ENCODE data around the gene OR3A1. TPM values are rescaled to one million over a fixed set of nuclear protein-coding genes. Genes with fewer than 3 reads are reported as not detected.

OR3A1 gene
- total RNA-seq (2022; extraction: Qiagen RNA extraction; ENCODE audit: low read depth): not detected in 5 replicates

DNA sequence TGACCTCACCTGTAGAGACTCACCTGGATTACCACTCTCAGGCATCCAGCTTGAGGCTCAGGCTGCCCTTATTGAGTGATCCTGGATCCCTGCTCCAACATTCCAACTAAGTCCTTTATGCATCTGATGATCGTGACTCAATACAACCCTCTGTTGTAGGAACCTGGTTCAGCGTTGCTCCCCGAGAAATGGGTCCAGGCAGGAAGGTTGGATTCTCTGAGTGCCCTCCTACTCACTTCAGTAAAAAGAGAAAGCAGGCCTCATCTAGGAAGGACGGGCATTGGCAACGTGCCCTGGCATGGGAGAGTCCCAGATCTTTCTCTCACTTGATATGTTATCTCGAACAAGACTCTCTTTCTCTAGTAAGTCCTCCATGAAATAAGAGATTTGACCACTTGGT is at the start of gene OR3A1:
Gene OR3A1, minus strand, starts transcription at position 101 of the 400 bp plus-strand sequence. CDS start 5,778 bp downstream, outside the sequence.

Other genes starting within 250 kb of the OR3A1 start
- not detected in 5 replicates for gene OR1D5, start 234.8 kb downstream of the OR3A1 start, total RNA-seq (2022; extraction: Qiagen RNA extraction; ENCODE audit: low read depth)
- not detected in 5 replicates for gene OR1D2, start 193.9 kb downstream of the OR3A1 start, total RNA-seq (2022; extraction: Qiagen RNA extraction; ENCODE audit: low read depth)
- gene OR1G1, start 170.8 kb downstream of the OR3A1 start, total RNA-seq (2022; extraction: Qiagen RNA extraction; ENCODE audit: low read depth): not detected in 5 replicates
- not detected in 5 replicates for gene OR1A2, start 100.8 kb downstream of the OR3A1 start, total RNA-seq (2022; extraction: Qiagen RNA extraction; ENCODE audit: low read depth)
- not detected in 5 replicates for gene OR1A1, start 90.7 kb downstream of the OR3A1 start, total RNA-seq (2022; extraction: Qiagen RNA extraction; ENCODE audit: low read depth)
- not detected in 5 replicates for gene OR3A2, start 87.9 kb upstream of the OR3A1 start, total RNA-seq (2022; extraction: Qiagen RNA extraction; ENCODE audit: low read depth)
- not detected in 5 replicates for gene OR1E1, start 100.0 kb upstream of the OR3A1 start, total RNA-seq (2022; extraction: Qiagen RNA extraction; ENCODE audit: low read depth)
- not detected in 5 replicates for gene OR3A3, start 113.0 kb upstream of the OR3A1 start, total RNA-seq (2022; extraction: Qiagen RNA extraction; ENCODE audit: low read depth)
- gene OR1E2, start 135.5 kb upstream of the OR3A1 start, total RNA-seq (2022; extraction: Qiagen RNA extraction; ENCODE audit: low read depth): not detected in 5 replicates
- gene SPATA22, start 173.5 kb upstream of the OR3A1 start, total RNA-seq (2022; extraction: Qiagen RNA extraction; ENCODE audit: low read depth): not detected in 5 replicates
- gene ASPA, start 177.6 kb upstream of the OR3A1 start, total RNA-seq (2022; extraction: Qiagen RNA extraction; ENCODE audit: low read depth): not detected in 5 replicates